HG02642 (cell line): ENCODE measurements around the gene CAPZB.

Source experiments
- ATAC-seq: cut with Tn5 transposase; IDR thresholded peaks from one replicate; pipeline ENCODE4 v1.9.1; 2021; ENCODE audit warnings: mild to moderate bottlenecking; ENCODE audit not compliant: unreplicated experiment, poor library complexity

CAPZB gene

DNA sequence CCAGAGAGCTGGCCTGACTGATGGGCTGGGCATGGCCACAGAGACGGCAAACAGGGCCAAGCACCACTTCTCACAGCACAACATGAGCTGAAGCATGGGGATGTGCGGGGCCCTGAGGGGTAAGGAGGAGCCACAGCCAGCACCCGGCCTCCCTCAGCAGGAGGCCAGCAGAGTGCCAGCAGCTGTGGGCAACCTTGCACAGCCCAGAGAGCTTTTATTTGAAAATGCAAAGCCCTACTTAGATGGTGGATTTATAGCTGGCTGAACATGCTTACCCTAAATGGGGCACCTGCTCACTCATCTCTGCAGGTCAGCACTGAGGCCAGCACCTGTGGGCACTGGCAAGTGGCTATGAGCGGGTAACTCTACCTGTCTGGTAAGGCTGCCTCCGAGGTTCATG is 129.1 kb downstream of the CAPZB start:
- no peak for ATAC-seq

DNA sequence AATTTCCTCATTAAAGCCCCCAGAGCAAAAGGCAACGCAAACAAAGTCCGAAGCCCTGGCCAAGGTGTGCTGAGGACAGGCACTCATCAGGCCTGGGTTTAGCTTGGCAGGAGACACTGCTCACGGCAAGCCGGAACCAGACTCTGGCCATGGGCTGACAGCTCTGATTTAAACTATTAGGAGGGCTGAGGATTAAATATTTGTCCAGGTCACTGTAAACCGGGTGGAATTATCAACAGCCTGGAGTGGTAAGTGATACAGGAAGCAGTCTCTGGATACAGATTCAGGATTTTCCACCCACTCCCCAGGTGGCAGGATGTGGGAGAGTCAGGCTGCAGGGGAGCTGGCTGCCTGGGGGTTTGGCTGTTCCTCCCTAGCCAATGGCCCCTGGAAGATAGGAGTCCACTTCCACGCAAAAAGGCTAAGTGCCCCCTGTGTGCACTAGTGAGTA is 130.8 kb downstream of the CAPZB start:
- ATAC-seq: no peak

DNA sequence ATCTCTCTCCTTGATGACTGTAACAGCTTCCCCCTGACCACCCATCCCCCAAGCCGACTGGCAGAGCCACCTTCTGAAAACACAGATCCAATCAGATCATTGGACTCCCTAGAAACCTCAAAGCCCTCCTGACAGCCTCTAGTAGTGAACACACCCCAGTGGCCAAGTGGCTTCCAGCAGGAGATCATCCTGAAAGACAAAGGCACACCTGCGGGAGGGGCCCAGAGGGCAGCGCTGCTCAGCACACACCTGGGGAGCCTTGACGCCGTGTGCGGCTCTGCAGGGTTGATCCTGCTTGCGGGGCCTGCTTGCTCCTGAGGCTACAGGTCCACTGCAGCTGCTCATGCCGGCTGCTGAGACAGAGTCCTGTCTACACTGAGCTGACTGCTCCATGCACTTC is 131.7 kb downstream of the CAPZB start:
- ATAC-seq: no peak

- ATAC-seq: no peak
These were observed 132.5 kb downstream of the CAPZB start for GRCh38 chr1:19352839-19353238.

GRCh38 chr1:19351873-19352272 is 133.5 kb downstream of the CAPZB start:
- ATAC-seq: no peak

- ATAC-seq: no peak
These were observed 134.8 kb downstream of the CAPZB start for GRCh38 chr1:19350566-19350965.

DNA sequence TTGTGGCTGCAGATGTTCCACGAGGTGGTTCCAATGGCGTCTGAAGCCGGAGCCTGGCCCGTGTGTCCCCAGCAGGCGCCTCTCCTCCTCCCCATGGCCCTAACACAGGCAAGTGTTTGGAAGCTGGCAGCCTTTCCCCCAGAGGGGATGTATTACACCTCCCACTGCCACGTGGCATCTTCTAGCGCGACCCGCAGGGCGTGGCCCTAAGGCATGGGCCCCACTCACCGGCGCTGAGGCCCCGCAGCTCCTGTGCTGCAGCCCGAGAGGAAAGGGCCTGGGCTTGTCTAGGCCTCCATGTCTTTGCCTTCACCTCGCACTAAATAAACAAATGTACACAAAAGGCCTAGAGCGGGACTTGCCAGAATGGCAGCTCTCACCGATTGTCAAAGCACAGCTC is 135.3 kb downstream of the CAPZB start:
- ATAC-seq: no peak

DNA sequence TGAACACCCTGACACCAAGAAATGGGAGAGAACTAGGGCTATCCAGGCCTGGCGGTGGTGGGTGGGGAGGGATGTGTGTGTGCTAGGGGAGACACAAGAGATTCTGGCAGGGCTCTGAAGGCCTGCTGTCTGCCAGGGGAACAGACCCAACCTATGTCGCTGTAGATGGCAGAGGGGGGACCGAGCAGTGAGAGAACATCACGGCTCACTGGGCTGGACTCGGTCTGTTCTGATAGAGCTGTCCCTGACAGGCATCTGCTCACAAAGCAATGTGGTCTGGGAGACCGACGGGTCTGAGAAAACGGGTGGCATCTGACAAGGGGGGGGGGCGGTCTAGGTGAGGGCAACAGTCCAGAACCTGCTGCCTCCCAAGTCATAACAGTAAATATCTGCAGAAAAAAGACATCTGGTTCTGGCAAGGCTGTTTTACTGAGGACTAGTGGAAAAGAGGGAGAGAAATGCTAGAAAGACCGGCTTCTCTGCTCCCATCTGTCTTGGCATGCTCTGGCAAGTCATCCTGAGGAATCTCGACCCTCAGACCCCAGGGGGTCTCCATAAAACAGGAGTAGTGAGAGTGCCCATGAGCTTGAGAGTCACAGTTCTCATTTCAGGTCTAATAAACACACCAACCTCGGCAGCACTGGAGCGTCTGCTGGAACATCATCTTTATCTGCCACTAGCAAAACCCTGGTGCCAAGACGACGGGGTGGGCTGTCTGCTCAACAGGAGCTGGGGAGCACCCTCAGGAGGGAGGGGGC is 136.7 kb downstream of the CAPZB start:
- no peak for ATAC-seq

- no peak for ATAC-seq
These were observed 137.7 kb downstream of the CAPZB start for GRCh38 chr1:19347533-19348172.

- no peak for ATAC-seq
These were observed 139.3 kb downstream of the CAPZB start for GRCh38 chr1:19346026-19346425.

DNA sequence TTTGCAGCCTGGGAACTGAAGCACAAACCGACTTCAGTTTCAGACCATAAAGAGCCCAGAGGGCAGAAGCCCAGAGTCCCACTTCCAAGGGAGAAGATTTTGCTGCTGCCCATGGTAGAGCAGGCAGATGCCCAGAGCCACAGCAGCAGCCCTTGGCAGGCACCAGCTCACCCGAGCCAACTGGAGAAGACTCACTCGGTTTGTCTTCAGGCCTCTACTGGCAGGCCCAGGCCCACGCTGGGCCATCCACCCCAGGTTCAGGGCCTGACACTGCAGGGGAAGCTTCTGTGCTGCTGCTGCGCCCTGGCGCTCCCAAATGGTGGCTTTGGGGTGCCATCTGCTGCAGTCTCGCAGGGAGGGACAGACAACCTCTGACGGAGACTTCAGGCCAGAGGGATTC is 139.9 kb downstream of the CAPZB start:
- no peak for ATAC-seq

- no peak for ATAC-seq
These were observed 140.5 kb downstream of the CAPZB start for GRCh38 chr1:19344831-19345230.

DNA sequence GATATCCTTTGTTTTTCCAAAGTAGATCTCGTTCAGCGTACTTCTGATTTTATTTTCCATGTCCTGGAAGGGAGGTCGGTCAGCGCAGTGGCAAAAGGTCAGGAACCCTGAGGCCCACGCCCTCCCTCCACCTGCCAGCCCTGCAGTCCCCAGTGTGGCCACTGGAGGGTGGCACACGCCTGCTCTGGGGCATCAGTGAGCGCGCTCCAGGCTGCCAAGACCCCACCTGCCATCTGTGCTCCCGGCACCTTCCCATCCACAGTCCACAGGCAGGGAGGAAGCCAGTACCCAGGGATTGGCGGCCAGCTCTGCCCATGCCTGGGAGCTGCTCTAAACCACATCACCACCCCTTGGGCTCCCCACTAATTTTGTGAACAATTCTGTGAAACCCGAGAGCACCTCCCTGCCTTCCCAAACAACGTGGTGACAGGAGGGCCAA is 140.9 kb downstream of the CAPZB start:
- ATAC-seq: no peak

- no peak for ATAC-seq
These were observed 141.6 kb downstream of the CAPZB start for GRCh38 chr1:19343617-19344350.

- ATAC-seq: no peak
These were observed 142.3 kb downstream of the CAPZB start for GRCh38 chr1:19342894-19343616.

GRCh38 chr1:19342062-19342750 is 143.1 kb downstream of the CAPZB start:
- no peak for ATAC-seq

- ATAC-seq: no peak
These were observed 143.9 kb downstream of the CAPZB start for GRCh38 chr1:19341201-19342061.

- no peak for ATAC-seq
These were observed 144.9 kb downstream of the CAPZB start for GRCh38 chr1:19340387-19340937.
